Epidermal melanocyte (primary cell): ENCODE results near the gene MYH10.

ENCODE experiments used
- DNase-seq: peaks from one replicate; pipeline ENCODE4 v3.0.0; 2011; ENCODE audit warnings: low spot score; ENCODE audit not compliant: insufficient read length

Gene MYH10

GRCh38 chr17:8649157-8650118 lies 18.9 kb upstream of the MYH10 start:
- DNase-seq, result no peak

- DNase-seq, result no peak
Measured at GRCh38 chr17:8647956-8648355, 17.4 kb upstream of the MYH10 start.

- DNase-seq, result no peak
Measured at GRCh38 chr17:8647202-8647601, 16.7 kb upstream of the MYH10 start.

- DNase-seq, result no peak
Measured at GRCh38 chr17:8644507-8644902, 14.0 kb upstream of the MYH10 start.

GRCh38 chr17:8643855-8644506 lies 13.5 kb upstream of the MYH10 start:
- DNase-seq, result no peak

- no peak for DNase-seq
Measured at GRCh38 chr17:8639709-8640108, 9.2 kb upstream of the MYH10 start.

GRCh38 chr17:8632061-8632460 lies 1.5 kb upstream of the MYH10 start:
- DNase-seq, result no peak

- no peak for DNase-seq
Measured at GRCh38 chr17:8631554-8631877, 991 bp upstream of the MYH10 start.

GRCh38 chr17:8630802-8631553 lies 453 bp upstream of the MYH10 start:
- peak; percentile 99 for DNase-seq

GRCh38 chr17:8629371-8630226 lies 926 bp downstream of the MYH10 start:
- DNase-seq, result peak; percentile 31

- no peak for DNase-seq
Measured at GRCh38 chr17:8628609-8629169, 1.8 kb downstream of the MYH10 start.

- DNase-seq, result no peak
Measured at GRCh38 chr17:8628172-8628571, 2.4 kb downstream of the MYH10 start.

GRCh38 chr17:8623591-8623990 lies 6.9 kb downstream of the MYH10 start:
- no peak for DNase-seq

GRCh38 chr17:8622191-8622590 lies 8.3 kb downstream of the MYH10 start:
- DNase-seq, result no peak

GRCh38 chr17:8621585-8621984 lies 8.9 kb downstream of the MYH10 start:
- DNase-seq, result no peak

GRCh38 chr17:8619294-8619693 lies 11.2 kb downstream of the MYH10 start:
- no peak for DNase-seq

- DNase-seq, result no peak
Measured at GRCh38 chr17:8618825-8619224, 11.7 kb downstream of the MYH10 start.

GRCh38 chr17:8614988-8615387 lies 15.5 kb downstream of the MYH10 start:
- DNase-seq, result no peak

- no peak for DNase-seq
Measured at GRCh38 chr17:8611619-8612298, 18.8 kb downstream of the MYH10 start.

- DNase-seq, result no peak
Measured at GRCh38 chr17:8611137-8611536, 19.4 kb downstream of the MYH10 start.
